ENCODE results near the gene ADGRD1.

The ADGRD1 gene

DNA sequence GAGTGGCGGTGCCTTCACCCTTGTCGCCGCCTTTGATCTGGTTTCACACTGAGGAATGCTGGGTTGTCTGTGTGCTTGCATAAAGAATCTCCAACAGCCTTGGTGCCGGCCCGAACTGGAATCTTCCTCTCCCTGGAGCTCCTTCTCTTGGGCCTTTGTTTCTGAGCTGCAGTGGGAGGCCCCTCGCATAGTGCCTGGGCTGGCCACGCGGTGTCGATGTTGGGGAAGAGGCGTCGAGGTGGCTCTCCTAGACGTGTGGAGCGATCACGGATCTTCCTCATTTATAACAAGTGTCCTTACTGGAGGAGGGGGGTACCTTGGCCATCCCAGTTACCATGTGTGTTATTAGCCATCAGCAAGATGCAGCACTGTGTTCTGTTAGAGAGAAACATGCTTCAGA is 60.6 kb downstream of the ADGRD1 start:
- TF ChIP-seq, protein P1, sequence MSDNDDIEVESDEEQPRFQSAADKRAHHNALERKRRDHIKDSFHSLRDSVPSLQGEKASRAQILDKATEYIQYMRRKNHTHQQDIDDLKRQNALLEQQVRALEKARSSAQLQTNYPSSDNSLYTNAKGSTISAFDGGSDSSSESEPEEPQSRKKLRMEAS (IDR thresholded peaks at IDR 0.05), result no peak
- TF ChIP-seq, protein P2, sequence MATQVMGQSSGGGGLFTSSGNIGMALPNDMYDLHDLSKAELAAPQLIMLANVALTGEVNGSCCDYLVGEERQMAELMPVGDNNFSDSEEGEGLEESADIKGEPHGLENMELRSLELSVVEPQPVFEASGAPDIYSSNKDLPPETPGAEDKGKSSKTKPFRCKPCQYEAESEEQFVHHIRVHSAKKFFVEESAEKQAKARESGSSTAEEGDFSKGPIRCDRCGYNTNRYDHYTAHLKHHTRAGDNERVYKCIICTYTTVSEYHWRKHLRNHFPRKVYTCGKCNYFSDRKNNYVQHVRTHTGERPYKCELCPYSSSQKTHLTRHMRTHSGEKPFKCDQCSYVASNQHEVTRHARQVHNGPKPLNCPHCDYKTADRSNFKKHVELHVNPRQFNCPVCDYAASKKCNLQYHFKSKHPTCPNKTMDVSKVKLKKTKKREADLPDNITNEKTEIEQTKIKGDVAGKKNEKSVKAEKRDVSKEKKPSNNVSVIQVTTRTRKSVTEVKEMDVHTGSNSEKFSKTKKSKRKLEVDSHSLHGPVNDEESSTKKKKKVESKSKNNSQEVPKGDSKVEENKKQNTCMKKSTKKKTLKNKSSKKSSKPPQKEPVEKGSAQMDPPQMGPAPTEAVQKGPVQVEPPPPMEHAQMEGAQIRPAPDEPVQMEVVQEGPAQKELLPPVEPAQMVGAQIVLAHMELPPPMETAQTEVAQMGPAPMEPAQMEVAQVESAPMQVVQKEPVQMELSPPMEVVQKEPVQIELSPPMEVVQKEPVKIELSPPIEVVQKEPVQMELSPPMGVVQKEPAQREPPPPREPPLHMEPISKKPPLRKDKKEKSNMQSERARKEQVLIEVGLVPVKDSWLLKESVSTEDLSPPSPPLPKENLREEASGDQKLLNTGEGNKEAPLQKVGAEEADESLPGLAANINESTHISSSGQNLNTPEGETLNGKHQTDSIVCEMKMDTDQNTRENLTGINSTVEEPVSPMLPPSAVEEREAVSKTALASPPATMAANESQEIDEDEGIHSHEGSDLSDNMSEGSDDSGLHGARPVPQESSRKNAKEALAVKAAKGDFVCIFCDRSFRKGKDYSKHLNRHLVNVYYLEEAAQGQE (IDR thresholded peaks at IDR 0.05; ENCODE audit: low read depth), result no peak
- TF ChIP-seq, protein P3, sequence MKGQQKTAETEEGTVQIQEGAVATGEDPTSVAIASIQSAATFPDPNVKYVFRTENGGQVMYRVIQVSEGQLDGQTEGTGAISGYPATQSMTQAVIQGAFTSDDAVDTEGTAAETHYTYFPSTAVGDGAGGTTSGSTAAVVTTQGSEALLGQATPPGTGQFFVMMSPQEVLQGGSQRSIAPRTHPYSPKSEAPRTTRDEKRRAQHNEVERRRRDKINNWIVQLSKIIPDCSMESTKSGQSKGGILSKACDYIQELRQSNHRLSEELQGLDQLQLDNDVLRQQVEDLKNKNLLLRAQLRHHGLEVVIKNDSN (IDR thresholded peaks at IDR 0.05), result no peak
- no peak for TF ChIP-seq TEAD4 (IDR thresholded peaks at IDR 0.05)

DNA sequence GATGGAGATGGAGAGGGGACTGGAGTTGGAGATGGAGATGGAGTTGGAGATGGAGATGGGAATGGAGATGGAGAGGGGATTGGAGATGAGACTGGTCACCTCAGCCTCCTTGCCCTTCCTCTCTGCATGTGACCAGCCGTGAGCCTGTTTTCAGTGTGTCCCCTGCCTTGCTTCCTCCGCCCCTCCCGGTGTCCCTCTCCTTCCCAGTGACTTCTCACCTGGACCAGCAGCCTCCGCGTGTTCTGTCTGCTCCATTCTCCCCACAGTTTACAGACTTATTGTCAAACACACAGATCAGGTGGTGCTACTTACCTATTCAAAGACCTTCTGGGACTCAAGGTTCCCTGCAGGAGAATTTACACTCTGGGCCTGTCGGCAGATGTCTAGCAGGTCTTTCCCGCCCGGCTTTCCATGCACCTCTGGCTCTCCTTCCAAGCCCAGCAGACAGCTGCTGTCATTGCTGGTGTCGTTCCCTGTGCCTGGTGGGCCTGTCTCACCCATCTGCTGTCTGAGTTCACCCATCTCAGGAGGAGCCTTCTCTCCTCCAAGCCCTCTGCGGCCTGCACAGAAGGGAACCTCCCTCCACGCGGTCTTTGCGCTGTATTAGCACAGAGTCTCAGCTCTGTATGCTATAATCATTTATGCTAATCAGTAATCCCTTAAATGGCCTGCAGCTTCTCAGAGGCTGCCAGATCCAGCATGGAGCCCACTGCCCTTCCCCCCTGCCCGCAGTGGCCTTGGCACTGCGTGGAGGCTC is 62.1 kb downstream of the ADGRD1 start:
- no peak for TF ChIP-seq NFIC (IDR thresholded peaks at IDR 0.05)
- no peak for TF ChIP-seq CEBPB (IDR thresholded peaks at IDR 0.05)
- TF ChIP-seq ZBTB7A (IDR thresholded peaks at IDR 0.05; ENCODE audit: low read depth), result no peak
- no peak for TF ChIP-seq EP300 (IDR thresholded peaks at IDR 0.05; ENCODE audit: borderline replicate concordance)
- TF ChIP-seq TAF1 (IDR thresholded peaks at IDR 0.05; ENCODE audit: low read depth), result no peak
- TF ChIP-seq EGR1 (IDR thresholded peaks at IDR 0.05), result no peak
- no peak for TF ChIP-seq YY1 (IDR thresholded peaks at IDR 0.05; ENCODE audit: low read depth)
- no peak for TF ChIP-seq RAD21 (IDR thresholded peaks at IDR 0.05; ENCODE audit: low read depth)
- TF ChIP-seq, protein P3 (IDR thresholded peaks at IDR 0.05), result no peak
- TF ChIP-seq, protein P1 (IDR thresholded peaks at IDR 0.05), result no peak
- TF ChIP-seq, protein P2 (IDR thresholded peaks at IDR 0.05; ENCODE audit: low read depth), result no peak

DNA sequence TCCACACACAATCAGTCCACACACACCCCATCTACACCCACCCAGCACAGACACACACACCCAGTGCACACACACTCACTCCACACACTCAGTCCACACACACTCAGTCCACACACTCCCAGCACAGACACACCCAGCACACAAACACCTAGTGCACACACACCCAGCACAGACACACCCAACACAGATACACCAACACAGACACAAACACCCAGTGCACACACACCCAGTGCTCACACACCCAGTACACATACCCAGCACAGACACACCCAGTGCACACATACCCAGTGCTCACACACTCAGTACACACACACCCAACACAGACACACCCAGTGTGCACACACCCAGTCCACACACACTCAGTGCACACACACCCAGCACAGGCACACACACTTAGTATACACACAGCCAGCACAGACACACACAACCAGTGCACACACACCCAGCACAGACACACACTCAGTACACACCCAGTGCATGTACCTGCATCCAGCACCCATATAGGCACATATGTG is 63.8 kb downstream of the ADGRD1 start:
- TF ChIP-seq TCF12 (IDR thresholded peaks at IDR 0.05; ENCODE audit: low read depth), result no peak
- no peak for TF ChIP-seq ZBTB7A (IDR thresholded peaks at IDR 0.05; ENCODE audit: low read depth)
- no peak for TF ChIP-seq TEAD4 (IDR thresholded peaks at IDR 0.05)
- TF ChIP-seq EGR1 (IDR thresholded peaks at IDR 0.05), result no peak
- TF ChIP-seq, protein P1 (IDR thresholded peaks at IDR 0.05), result no peak

DNA sequence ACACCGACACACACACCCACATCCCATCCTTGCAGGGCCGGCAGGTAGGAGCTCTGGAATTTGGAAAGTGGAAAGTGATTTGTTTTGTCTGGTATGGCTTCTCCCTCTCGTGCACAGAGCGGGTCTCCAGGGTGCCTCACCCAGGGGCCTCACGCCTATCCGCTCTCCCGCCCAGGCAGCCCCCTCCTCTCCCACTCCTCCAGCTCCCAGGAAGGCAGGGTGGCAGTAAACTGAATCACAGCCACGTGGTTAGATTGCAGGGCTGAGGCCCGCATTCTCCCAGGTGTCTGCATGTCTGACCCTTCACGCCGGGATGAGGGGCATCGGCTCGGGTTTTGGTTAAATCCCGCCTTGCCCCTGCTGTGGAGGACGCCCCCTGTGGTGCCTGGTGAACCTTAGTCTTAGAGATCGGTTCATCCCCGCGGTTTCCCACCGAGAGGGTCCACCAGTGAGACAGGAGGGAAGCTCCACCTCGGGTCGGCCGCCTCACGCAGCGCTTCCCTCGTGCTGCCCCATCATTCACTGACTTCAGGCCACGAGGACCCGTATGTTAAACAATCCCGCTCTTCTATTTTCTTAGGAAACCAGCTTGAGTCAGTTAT is 64.4 kb downstream of the ADGRD1 start:
- TF ChIP-seq CREB1 (IDR thresholded peaks at IDR 0.05; ENCODE audit: low read depth) (no peak), EGR1 (IDR thresholded peaks at IDR 0.05) (no peak), RAD21 (IDR thresholded peaks at IDR 0.05; ENCODE audit: low read depth) (no peak), NFIC (IDR thresholded peaks at IDR 0.05) (no peak), FOXM1 (IDR thresholded peaks at IDR 0.05; ENCODE audit: borderline replicate concordance, low read depth) (no peak), YY1 (IDR thresholded peaks at IDR 0.05; ENCODE audit: low read depth) (no peak), CEBPB (IDR thresholded peaks at IDR 0.05) (no peak)
- TF ChIP-seq, protein P3 (IDR thresholded peaks at IDR 0.05), result no peak
- TF ChIP-seq, protein P1 (IDR thresholded peaks at IDR 0.05), result no peak
- TF ChIP-seq, protein P2 (IDR thresholded peaks at IDR 0.05; ENCODE audit: low read depth), result no peak
